ENCODE results near the gene TLL2. TPM values are rescaled to one million over a fixed set of nuclear protein-coding genes. Genes with fewer than 3 reads are reported as not detected.

TLL2 gene
- total and polyA plus RNA-seq, 2 donors (not counting 3 experiments of a cell fraction or from before 2014, with no cell fraction given) = 0.03 to 0.20 TPM

DNA sequence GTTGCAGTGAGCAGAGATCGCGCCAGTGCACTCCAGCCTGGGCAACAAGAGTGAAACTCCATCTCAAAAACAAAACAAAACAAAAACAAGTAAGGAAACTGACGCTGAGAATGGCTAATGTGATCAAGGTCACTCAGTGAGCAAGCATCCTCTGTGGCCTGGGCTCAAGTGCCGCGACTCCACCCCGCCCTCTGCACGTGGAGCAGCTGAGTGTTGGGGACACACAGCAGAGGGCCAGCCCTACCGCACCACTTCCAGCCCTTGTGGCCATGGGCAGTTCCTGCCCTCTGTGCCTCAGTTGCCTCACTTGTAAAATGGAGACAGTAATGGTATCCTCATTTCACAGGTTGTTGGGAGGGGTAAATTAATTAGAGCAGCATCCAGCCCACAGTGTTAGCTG is 134.0 kb downstream of the TLL2 start:
- Histone ChIP-seq H3K27ac (ENCODE audit: insufficient read depth, low read depth, low read length) (no peak overlapping the region), H3K79me2 (ENCODE audit: control insufficient read depth, insufficient read depth, low read length) (no peaks in the 10 kb centered on the region), H3K9me3 (replicated peaks; ENCODE audit: control insufficient read depth, insufficient read depth, low read length) (no peaks in the 10 kb centered on the region), H3K9me1 (replicated peaks; ENCODE audit: control insufficient read depth, extremely low read depth, insufficient read depth, low read length) (no peaks in the 10 kb centered on the region), H3K9ac (replicated peaks; ENCODE audit: extremely low read depth, insufficient read depth, low read length) (no peak overlapping the region), H3K4me3 (replicated peaks in 1 of 3; ENCODE audit: insufficient read depth in 1 of 3, low read depth in 1 of 3, low read length in 3 of 3) (no peak overlapping the region), H3K36me3 (ENCODE audit: control insufficient read depth in 2 of 2, extremely low read depth in 1 of 2, insufficient read depth in 2 of 2, low read length in 2 of 2) (no peaks in the 10 kb centered on the region), H3K4me1 (ENCODE audit: control insufficient read depth, extremely low read depth, insufficient read depth, low read length) (no peaks in the 10 kb centered on the region), H4K20me1 (replicated peaks; ENCODE audit: control insufficient read depth, extremely low read depth, insufficient read depth, low read length) (no peaks in the 10 kb centered on the region), H3K27me3 (ENCODE audit: control insufficient read depth in 2 of 2, insufficient read depth in 2 of 2, low read length in 2 of 2) (peaks cover 0 to 2% of the 10 kb centered on the region in 2 experiments), H3K4me2 (ENCODE audit: insufficient read depth, low read length) (no peak overlapping the region), H2AFZ (ENCODE audit: low read depth, low read length) (no peak overlapping the region)
- dilution Hi-C loops (cut with MboI; ENCODE audit: extremely low pct_ligation_motif_present, low sequenced_read_pairs) (no loop called here), intact Hi-C loops (cut with micrococcal nuclease) (loop anchor here (5.0 kb wide), 1 partner anchor 263 kb away; no protein-coding TSS in a partner anchor)
- TF ChIP-seq POLR2A (IDR thresholded peaks at IDR 0.05; ENCODE audit: low read depth, low read length) = no peak
- TF ChIP-seq POLR2AphosphoS5 (IDR thresholded peaks at IDR 0.05; ENCODE audit: insufficient read depth, low read depth, low read length) = no peak
- ChIA-PET CTCF (interaction anchor here (0.8 to 1.8 kb wide), 3 partner anchors 9 to 363 kb away, joined by 3 to 13 read pairs (median 4); no protein-coding TSS in a partner anchor), POLR2A (no interaction called here)
- no TSS peak for BruUV-seq (replicated peaks)
- FAIRE-seq = no peak
- DNase-seq (ENCODE audit: low read depth, low spot score) = no peak

DNA sequence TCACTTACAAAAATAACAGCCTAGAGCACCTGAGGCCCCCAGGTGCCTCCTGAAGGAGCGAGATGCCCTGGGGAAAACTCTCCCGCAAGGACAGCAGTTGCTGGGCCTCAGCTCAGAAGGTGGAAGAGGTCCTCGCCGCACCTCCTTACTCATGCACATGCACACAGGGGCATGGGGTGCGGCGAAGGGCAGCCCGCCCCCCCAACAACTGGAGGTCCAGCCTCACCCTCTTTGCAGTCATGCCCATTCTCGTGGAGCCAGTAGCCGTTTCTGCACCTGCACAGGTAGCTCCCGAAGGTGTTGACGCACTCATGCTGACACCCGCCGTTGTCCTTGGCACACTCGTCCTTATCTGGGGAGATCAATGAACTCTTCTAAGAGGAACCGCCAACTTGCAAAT is 135.0 kb downstream of the TLL2 start:
- FAIRE-seq (no peak), DNase-seq (ENCODE audit: low read depth, low spot score) (no peak)
- intact Hi-C loops (cut with micrococcal nuclease) = loop anchor here (5.0 kb wide), 1 partner anchor 264 kb away; no protein-coding TSS in a partner anchor
- ChIA-PET CTCF (interaction anchor here (0.5 to 1.8 kb wide), 3 partner anchors 8 to 330 kb away, joined by 3 to 13 read pairs (median 3); no protein-coding TSS in a partner anchor), POLR2A (no interaction called here)
- no TSS peak for BruUV-seq (replicated peaks)
- Histone ChIP-seq H3K4me1 (ENCODE audit: control insufficient read depth, extremely low read depth, insufficient read depth, low read length) (no peaks in the 10 kb centered on the region), H3K9me1 (replicated peaks; ENCODE audit: control insufficient read depth, extremely low read depth, insufficient read depth, low read length) (no peaks in the 10 kb centered on the region), H3K9ac (replicated peaks; ENCODE audit: extremely low read depth, insufficient read depth, low read length) (no peak overlapping the region), H3K27me3 (ENCODE audit: control insufficient read depth in 2 of 2, insufficient read depth in 2 of 2, low read length in 2 of 2) (peaks cover 0 to 2% of the 10 kb centered on the region in 2 experiments), H4K20me1 (replicated peaks; ENCODE audit: control insufficient read depth, extremely low read depth, insufficient read depth, low read length) (no peaks in the 10 kb centered on the region), H3K4me2 (ENCODE audit: insufficient read depth, low read length) (no peak overlapping the region), H3K36me3 (ENCODE audit: control insufficient read depth in 2 of 2, extremely low read depth in 1 of 2, insufficient read depth in 2 of 2, low read length in 2 of 2) (no peaks in the 10 kb centered on the region), H3K4me3 (replicated peaks in 1 of 3; ENCODE audit: insufficient read depth in 1 of 3, low read depth in 1 of 3, low read length in 3 of 3) (no peak overlapping the region), H3K79me2 (ENCODE audit: control insufficient read depth, insufficient read depth, low read length) (no peaks in the 10 kb centered on the region), H3K9me3 (replicated peaks; ENCODE audit: control insufficient read depth, insufficient read depth, low read length) (no peaks in the 10 kb centered on the region), H2AFZ (ENCODE audit: low read depth, low read length) (no peak overlapping the region), H3K27ac (ENCODE audit: insufficient read depth, low read depth, low read length) (no peak overlapping the region)
- dilution Hi-C loops (cut with MboI; ENCODE audit: extremely low pct_ligation_motif_present, low sequenced_read_pairs) = no loop called here
- TF ChIP-seq EZH2 (IDR thresholded peaks at IDR 0.05; ENCODE audit: borderline replicate concordance, low read depth, low read length, severe bottlenecking) = no peak
- TF ChIP-seq POLR2AphosphoS5 (IDR thresholded peaks at IDR 0.05; ENCODE audit: insufficient read depth, low read depth, low read length) = no peak
- TF ChIP-seq, protein P1, sequence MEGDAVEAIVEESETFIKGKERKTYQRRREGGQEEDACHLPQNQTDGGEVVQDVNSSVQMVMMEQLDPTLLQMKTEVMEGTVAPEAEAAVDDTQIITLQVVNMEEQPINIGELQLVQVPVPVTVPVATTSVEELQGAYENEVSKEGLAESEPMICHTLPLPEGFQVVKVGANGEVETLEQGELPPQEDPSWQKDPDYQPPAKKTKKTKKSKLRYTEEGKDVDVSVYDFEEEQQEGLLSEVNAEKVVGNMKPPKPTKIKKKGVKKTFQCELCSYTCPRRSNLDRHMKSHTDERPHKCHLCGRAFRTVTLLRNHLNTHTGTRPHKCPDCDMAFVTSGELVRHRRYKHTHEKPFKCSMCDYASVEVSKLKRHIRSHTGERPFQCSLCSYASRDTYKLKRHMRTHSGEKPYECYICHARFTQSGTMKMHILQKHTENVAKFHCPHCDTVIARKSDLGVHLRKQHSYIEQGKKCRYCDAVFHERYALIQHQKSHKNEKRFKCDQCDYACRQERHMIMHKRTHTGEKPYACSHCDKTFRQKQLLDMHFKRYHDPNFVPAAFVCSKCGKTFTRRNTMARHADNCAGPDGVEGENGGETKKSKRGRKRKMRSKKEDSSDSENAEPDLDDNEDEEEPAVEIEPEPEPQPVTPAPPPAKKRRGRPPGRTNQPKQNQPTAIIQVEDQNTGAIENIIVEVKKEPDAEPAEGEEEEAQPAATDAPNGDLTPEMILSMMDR (IDR thresholded peaks at IDR 0.05; ENCODE audit: extremely low read depth in 1 of 2, insufficient read depth in 1 of 2, low read depth in 1 of 2, low read length in 2 of 2) = no peak
- no peak for TF ChIP-seq GATA2 (IDR thresholded peaks at IDR 0.05; ENCODE audit: insufficient read depth, insufficient read length, low read depth, low read length)
- no peak for TF ChIP-seq MAX (IDR thresholded peaks at IDR 0.05; ENCODE audit: insufficient read depth, insufficient read length)
- TF ChIP-seq POLR2A (IDR thresholded peaks at IDR 0.05; ENCODE audit: low read depth, low read length) = no peak
- TF ChIP-seq FOS (IDR thresholded peaks at IDR 0.05; ENCODE audit: borderline replicate concordance, insufficient read depth, low read length) = no peak
- TF ChIP-seq MYC (IDR thresholded peaks at IDR 0.05; ENCODE audit: low read depth, low read length) = no peak
- TF ChIP-seq JUN (IDR thresholded peaks at IDR 0.05; ENCODE audit: borderline replicate concordance, insufficient read depth, insufficient read length, low read depth) = no peak
